ENCODE results near the gene ELMOD1. TPM values are rescaled to one million over a fixed set of nuclear protein-coding genes. Genes with fewer than 3 reads are reported as not detected.
"Not testable (repeated sequence)": the region's sequence is repeated elsewhere in the genome, so short reads cannot be mapped to it uniquely, and the experiment has no call there.

Gene ELMOD1
- total RNA-seq, 1 donor from 2014 or later = 0.92 TPM

GRCh38 chr11:107577346-107577711, 13.6 kb upstream of the ELMOD1 start:
- intact Hi-C loops (cut with micrococcal nuclease) = loop anchor here (5.0 to 10.0 kb wide), 2 partner anchors 110 to 187 kb away; no protein-coding TSS in a partner anchor
- ATAC-seq (no peak), DNase-seq (no peak)

DNA sequence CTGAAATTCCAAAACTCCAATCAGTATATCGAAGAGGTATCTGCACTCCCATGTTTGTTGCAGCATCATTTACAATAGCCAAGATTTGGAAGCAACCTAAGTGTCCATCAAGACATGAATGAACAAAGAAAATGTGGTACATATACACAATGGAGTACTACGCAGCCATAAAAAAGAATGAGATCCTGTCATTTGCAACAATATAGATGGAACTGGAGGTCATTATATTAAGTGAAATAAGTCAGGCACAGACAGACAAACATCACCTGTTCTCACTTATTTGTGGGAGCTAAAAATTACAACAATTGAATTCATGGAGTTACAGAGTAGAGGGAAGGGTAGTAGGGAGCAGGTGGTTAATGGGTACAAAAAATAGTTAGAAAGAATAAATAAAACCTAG, 11.8 kb upstream of the ELMOD1 start:
- DNase-seq, ATAC-seq: not testable (repeated sequence)
- intact Hi-C loops (cut with micrococcal nuclease) = loop anchor here (5.0 to 10.0 kb wide), 2 partner anchors 108 to 186 kb away; no protein-coding TSS in a partner anchor

DNA sequence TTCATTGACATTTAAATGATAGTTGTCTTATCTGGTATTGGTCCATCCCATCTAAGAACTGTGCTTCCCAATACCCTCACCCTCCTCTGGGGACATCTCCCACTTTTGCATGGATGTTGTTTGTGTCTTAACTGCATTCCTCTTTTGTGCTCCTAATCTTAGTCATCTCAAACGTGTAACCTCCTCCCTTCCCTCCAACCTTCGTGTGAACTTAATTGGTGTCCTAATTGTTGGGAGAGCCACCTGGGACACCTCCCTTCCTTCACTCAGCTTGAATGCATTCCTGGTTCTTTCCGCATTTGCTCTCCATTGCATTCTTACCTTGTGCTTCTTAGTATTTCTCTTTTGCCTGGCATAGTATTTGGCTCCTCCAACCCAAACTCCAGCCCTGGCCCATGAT, 9.8 kb upstream of the ELMOD1 start:
- intact Hi-C loops (cut with micrococcal nuclease) = no loop called here
- DNase-seq = no peak
- ATAC-seq = no peak

DNA sequence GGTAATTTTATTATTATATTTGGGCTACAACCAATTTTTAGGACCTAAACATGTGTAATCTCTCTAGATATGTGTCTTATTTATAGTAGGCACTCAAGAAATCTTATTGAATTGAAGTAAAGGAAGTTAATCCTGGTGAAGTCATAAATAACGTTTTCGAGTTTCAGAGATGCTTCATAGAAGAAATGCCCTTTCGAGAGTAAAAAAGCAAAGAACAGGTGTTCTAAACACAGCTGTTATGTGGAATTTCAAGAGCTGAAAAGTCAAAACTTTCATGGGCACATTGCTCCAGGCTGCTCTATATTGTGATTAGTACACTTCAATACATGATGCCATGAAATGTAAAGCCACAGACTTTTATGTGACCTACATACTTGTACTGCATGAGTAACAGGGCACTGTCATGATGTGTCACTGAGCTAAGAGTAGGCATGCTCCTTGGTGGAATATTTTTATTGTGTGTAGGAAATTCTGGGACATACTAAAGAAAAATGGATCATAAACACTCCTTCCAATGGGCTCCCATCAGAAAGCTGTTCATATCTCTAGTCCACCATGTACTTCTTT, 7.2 kb upstream of the ELMOD1 start:
- ATAC-seq (no peak), DNase-seq (no peak)
- intact Hi-C loops (cut with micrococcal nuclease) = no loop called here

DNA sequence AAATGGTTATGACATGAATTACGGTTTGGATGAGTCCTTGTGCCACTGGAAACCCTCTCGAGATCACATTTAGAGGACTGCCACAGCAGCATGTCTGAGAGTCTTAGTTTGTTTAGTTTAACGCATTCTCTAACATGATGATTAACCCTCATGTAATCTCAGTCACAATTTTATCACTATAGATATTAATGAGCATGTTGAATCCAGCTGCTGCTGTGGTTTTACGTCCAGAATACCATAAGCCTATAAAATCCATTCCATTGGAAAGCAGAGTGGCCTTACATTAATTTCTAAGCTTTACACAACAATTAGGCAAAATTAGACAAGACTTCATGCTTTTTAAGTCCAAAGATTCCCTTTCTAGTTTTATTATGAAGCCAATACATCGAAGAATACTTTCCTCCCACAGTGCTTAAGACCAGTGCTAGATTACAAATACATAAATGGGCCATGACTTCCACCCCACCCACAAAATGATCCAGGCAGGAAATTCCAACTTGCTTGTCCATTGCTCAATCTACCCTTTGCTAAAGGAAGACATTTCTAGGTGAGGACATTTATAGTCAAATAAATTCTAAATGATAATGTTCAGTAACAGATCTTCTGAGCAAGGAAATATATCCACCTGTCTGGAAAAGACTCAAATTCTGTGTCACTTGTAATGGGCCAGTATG, 3.5 kb upstream of the ELMOD1 start:
- ATAC-seq = no peak
- intact Hi-C loops (cut with micrococcal nuclease) = no loop called here

GRCh38 chr11:107591378-107592230, 657 bp downstream of the ELMOD1 start:
- ATAC-seq = peak; percentile 54
- DNase-seq = no peak
- intact Hi-C loops (cut with micrococcal nuclease) = no loop called here

More for the DNA sequence above, 3.5 kb upstream of the ELMOD1 start:
- no peak for DNase-seq

DNA sequence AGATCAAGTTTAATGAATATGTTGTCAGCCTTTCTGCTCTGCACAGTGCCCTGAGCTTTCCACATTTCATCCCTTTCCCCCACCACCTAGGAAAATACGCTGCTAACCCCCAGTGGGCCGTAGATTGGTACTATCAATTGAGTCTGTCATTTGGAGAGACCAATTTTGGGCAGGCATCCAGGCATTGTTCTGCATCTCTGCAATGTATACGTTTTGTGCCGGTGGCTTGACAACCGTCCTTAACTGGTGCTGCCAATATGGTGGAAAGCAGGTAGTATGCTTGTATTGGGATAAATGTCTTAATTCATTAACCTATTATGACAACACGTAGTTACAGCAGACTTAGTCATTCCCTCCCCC, 1.3 kb downstream of the ELMOD1 start:
- intact Hi-C loops (cut with micrococcal nuclease) = no loop called here
- DNase-seq (no peak), ATAC-seq (no peak)

- no peak for DNase-seq
- ATAC-seq = no peak
- intact Hi-C loops (cut with micrococcal nuclease) = no loop called here
These were observed 1.9 kb downstream of the ELMOD1 start for GRCh38 chr11:107592813-107593212.

GRCh38 chr11:107593951-107594350, 3.0 kb downstream of the ELMOD1 start:
- intact Hi-C loops (cut with micrococcal nuclease) = no loop called here
- DNase-seq = no peak
- ATAC-seq = no peak

DNA sequence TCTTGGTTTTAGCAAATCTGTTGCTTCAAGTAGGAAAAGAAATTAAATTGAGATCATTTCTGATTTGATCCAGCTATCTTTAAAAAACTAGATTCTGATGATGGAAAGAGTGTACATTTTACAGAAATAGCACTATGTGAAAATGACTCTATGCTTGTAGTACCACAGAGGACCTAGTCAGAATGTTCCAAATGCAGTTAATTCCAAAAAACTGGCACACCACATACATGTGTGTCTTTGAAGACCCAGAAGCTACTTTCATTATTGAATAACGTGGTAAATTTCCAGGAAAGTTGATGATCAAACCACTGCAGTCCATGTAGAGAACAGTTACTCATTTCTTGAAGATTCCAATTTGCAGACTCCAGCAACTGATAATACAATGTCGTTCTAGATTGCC, 3.8 kb downstream of the ELMOD1 start:
- ATAC-seq (no peak), DNase-seq (no peak)
- intact Hi-C loops (cut with micrococcal nuclease) = no loop called here

DNA sequence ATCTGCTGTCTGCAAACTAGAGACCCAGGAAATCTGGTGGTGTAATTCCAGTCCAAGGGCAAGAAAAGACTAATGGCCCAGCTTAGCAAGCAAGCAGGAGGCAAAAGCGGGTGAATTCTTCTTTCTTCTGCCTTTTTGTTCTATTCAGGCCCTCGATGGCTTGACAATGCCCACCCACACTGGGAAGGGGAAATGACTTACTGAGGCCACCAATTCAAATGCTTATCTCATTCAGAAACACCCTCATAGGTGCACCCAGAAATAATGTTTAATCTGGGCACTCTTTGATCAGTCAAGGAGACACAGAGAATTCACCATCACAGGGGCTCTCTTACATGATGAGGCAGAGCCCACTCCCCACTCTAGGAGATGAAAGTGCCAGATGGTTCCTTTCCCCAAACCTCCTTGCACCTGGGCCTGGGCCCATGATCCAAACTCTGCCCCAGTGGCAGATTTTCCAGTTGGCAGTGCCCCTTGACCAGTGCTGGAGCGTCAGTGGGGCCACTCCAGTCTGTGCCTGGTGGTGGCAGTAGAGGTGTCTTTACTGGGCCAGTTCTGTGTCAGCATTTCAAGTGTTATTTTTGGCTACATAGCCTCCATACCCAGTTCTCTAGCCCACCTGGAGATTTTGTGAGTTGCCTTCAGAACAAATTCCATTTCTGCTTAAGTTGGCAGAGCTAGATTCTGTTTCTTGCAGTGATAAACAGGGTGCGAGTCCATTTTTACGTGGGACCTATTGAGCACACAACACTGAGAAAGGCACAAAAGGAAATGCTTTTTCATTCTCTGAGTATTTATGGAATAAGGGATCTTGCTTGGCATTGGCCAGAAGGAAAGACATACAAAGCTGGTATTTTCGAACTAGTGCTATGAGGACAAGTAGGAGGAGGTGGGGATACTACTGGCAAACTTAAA, 7.5 kb downstream of the ELMOD1 start:
- ATAC-seq (peak; percentile 47), DNase-seq (no peak)
- intact Hi-C loops (cut with micrococcal nuclease) = no loop called here

- DNase-seq (no peak), ATAC-seq (no peak)
- intact Hi-C loops (cut with micrococcal nuclease) = no loop called here
These were observed 14.4 kb downstream of the ELMOD1 start for GRCh38 chr11:107605061-107606006.

- intact Hi-C loops (cut with micrococcal nuclease) = no loop called here
- DNase-seq = no peak
- ATAC-seq = no peak
These were observed 15.2 kb downstream of the ELMOD1 start for GRCh38 chr11:107606141-107606540.

- intact Hi-C loops (cut with micrococcal nuclease) = no loop called here
- ATAC-seq = no peak
- DNase-seq = no peak
These were observed 17.9 kb downstream of the ELMOD1 start for GRCh38 chr11:107608809-107609208.

DNA sequence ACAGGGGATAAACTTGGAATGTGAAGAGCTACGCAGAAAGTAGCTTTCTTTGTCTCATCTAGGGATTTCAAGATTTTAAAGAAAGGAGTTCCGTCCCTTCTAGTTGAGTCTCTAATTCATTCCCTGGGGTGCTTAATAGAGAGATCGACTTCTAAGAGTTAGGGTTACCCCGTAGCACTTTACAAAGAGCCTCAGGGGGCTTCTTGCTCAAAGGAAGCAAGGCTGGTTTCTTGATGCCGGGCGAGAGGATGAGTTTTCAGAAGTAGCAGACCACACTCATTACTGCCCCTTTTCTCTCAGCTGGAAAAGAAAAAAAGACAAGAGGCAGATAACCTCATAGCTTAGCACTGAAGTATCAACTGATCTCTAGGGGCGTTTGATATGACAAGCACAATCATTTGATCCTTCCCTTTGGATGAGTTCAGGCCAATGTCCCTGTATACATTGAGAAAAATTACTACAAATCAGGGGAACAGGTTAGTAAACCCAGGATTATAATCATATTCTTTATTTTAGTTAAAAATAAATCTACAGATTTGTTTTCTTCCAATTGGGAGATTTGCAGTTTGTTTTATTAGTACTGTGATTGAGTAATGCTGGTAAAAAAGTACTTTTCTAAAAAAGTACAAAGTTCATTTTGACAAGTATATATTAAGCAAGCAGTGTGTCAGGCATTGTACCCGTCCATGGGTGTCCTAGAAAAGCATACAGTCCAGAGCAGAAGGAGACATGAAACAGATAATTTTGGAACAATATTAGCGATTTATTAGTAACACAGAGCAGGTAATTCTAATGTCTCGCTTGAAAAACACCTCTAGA, 18.7 kb downstream of the ELMOD1 start:
- ATAC-seq = no peak
- DNase-seq = no peak
- intact Hi-C loops (cut with micrococcal nuclease) = no loop called here

DNA sequence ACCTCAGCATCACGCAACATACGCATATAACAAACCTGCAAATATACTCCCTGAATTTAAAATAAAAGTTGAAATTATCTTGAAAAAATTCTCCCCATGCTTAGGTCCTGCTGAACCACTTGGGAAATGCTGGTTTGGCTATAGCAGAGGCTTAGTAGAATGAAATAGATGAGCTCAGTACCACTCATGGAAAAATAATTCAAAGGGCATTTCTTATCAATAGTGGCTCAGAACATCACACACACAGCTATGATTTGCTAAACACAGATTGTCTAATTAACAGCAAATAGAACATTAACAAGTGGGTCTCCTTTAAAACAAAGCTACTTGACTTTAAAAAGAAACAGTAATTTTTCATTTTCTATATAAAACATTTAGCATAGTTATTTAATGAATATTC, 21.5 kb downstream of the ELMOD1 start:
- intact Hi-C loops (cut with micrococcal nuclease) = no loop called here
- no peak for DNase-seq
- no peak for ATAC-seq

- DNase-seq (no peak), ATAC-seq (no peak)
- intact Hi-C loops (cut with micrococcal nuclease) = no loop called here
These were observed 29.0 kb downstream of the ELMOD1 start for GRCh38 chr11:107619926-107620325.
